ENCODE measurements around the gene ADAMTS6.

Gene ADAMTS6

DNA sequence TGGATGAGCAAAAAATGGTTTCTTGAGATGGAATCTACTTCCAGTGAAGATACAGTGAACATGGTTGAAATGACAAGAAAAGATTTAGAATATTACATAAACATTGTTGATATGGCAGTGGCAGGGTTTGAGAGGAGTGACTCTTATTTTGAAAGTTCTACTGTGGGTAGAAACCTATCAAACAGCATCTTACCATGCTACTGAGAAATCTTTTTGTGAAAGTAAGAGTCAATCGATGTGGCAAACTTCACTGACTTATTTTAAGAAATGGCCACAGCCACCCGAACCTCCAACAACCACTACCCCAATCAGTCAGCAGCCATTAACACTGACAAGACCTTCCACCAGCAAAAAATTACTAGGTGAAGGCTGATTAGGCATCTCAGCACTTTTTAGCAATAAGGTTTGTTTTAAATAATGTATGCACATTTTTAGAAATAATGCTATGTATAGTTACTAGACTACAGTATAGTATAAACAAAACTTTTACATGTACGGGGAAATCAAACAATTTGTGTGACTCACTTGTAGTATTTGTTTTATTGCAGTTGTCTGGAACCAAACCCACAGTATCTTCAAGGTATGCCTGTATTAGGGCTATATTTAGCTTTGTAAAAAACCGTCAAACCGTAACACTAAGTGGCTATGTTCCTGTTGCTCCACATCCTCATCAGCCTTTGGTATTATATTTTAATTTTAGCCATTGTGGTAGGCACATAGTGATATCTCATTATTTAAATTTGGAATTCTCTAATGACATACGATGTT, 30.6 kb upstream of the ADAMTS6 start:
- Histone ChIP-seq H3K4me3 (replicated peaks; ENCODE audit: insufficient read depth, low read length) (no peak overlapping the region), H3K27me3 (ENCODE audit: insufficient read depth, poor library complexity, severe bottlenecking) (no peaks in the 10 kb centered on the region), H3K27ac (replicated peaks) (no peak overlapping the region)
- TF ChIP-seq, protein P1, sequence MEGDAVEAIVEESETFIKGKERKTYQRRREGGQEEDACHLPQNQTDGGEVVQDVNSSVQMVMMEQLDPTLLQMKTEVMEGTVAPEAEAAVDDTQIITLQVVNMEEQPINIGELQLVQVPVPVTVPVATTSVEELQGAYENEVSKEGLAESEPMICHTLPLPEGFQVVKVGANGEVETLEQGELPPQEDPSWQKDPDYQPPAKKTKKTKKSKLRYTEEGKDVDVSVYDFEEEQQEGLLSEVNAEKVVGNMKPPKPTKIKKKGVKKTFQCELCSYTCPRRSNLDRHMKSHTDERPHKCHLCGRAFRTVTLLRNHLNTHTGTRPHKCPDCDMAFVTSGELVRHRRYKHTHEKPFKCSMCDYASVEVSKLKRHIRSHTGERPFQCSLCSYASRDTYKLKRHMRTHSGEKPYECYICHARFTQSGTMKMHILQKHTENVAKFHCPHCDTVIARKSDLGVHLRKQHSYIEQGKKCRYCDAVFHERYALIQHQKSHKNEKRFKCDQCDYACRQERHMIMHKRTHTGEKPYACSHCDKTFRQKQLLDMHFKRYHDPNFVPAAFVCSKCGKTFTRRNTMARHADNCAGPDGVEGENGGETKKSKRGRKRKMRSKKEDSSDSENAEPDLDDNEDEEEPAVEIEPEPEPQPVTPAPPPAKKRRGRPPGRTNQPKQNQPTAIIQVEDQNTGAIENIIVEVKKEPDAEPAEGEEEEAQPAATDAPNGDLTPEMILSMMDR (IDR thresholded peaks at IDR 0.05; ENCODE audit: insufficient read depth, low read length) = no peak
- TF ChIP-seq POLR2AphosphoS5 (IDR thresholded peaks at IDR 0.05; ENCODE audit: low read depth) (no peak), REST (IDR thresholded peaks at IDR 0.05; ENCODE audit: insufficient replicate concordance, low read depth) (no peak), GABPA (IDR thresholded peaks at IDR 0.05; ENCODE audit: low read depth) (no peak), SPI1 (IDR thresholded peaks at IDR 0.05; ENCODE audit: borderline replicate concordance, low read depth) (no peak)
- no peak for DNase-seq (ENCODE audit: low read depth in 1 of 2, low spot score in 1 of 2)

DNA sequence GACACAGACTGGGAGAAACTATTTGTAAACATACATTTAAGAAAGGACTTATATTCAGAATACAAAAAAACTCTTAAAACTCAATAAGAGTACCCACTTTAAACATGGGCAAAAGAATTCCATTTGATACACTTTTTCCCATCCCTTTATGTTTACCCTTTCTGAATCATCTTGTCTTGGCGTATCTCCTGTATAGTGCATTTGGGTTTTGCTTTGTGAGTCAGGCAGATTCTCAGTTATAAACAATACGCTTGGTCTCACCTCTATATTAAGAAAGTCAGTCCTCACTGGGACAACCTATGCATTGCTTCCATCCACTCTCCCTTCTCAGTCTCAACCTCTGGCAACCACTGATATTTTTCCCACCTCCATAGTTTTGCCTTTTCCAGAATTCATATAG, 27.3 kb upstream of the ADAMTS6 start:
- Histone ChIP-seq H3K4me3 (replicated peaks; ENCODE audit: insufficient read depth, low read length) (no peak overlapping the region), H3K27me3 (ENCODE audit: insufficient read depth, poor library complexity, severe bottlenecking) (no peaks in the 10 kb centered on the region), H3K27ac (replicated peaks) (no peak overlapping the region)
- TF ChIP-seq REST (IDR thresholded peaks at IDR 0.05; ENCODE audit: insufficient replicate concordance, low read depth) (no peak), GABPA (IDR thresholded peaks at IDR 0.05; ENCODE audit: low read depth) (no peak), SPI1 (IDR thresholded peaks at IDR 0.05; ENCODE audit: borderline replicate concordance, low read depth) (no peak), POLR2AphosphoS5 (IDR thresholded peaks at IDR 0.05; ENCODE audit: low read depth) (no peak)
- TF ChIP-seq, protein P1 (IDR thresholded peaks at IDR 0.05; ENCODE audit: insufficient read depth, low read length) = no peak
- DNase-seq (ENCODE audit: low read depth in 1 of 2, low spot score in 1 of 2) = no peak

DNA sequence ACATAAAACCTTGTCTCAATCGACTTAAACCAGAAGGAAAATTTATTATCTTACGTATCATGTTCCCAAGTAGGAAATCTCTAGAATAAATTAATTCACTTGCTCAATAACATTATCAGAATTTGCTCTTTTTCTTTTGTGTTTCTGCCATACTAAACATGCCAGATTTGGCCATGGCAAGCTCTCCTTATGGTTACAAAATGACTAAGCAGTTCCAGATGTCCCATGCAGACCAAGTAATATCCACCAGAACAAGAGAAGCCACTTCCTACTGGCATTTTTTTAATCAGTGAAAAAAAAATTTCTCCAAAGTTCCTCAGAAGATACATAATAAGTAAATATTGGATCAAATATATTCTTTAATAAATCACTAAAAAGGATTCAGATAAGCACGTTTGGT, 25.2 kb upstream of the ADAMTS6 start:
- no peak overlapping the region for H3K27ac ChIP-seq (replicated peaks)
- no peak for TF ChIP-seq GABPA (IDR thresholded peaks at IDR 0.05; ENCODE audit: low read depth)
- TF ChIP-seq SPI1 (IDR thresholded peaks at IDR 0.05; ENCODE audit: borderline replicate concordance, low read depth) = no peak
- TF ChIP-seq, protein P1 (IDR thresholded peaks at IDR 0.05; ENCODE audit: insufficient read depth, low read length) = no peak
- TF ChIP-seq REST (IDR thresholded peaks at IDR 0.05; ENCODE audit: insufficient replicate concordance, low read depth) = no peak
- TF ChIP-seq POLR2AphosphoS5 (IDR thresholded peaks at IDR 0.05; ENCODE audit: low read depth) = no peak
- no peak for DNase-seq (ENCODE audit: low read depth in 1 of 2, low spot score in 1 of 2)
- no peaks in the 10 kb centered on the region for H3K27me3 ChIP-seq (ENCODE audit: insufficient read depth, poor library complexity, severe bottlenecking)
- H3K4me3 ChIP-seq (replicated peaks; ENCODE audit: insufficient read depth, low read length) = no peak overlapping the region
